Uterus (tissue), 2 donors: Measurements from ENCODE around the gene ITPRIPL1.

Experiments
- CTCF ChIP-seq, 4 experiments: fragments of 200-600 bp in 2 of 4; fragments of 450-650 bp in 2 of 4; sonication (generic) in 2 of 4; IDR thresholded peaks; one replicate each; pipeline ENCODE4 v1.5.1; 2016 to 2019; ENCODE audit warnings: antibody characterized with exemption in 4 of 4, mild to moderate bottlenecking in 2 of 4, moderate library complexity in 1 of 4
- POLR2A ChIP-seq, 2 donors: fragments of 450-650 bp; IDR thresholded peaks; one replicate each; pipeline ENCODE4 v1.6.1; 2016; ENCODE audit warnings: antibody characterized with exemption in 2 of 2, mild to moderate bottlenecking in 1 of 2, moderate library complexity in 1 of 2

GRCh38 chr2:96326990-96327820 is 2.1 kb downstream of the ITPRIPL1 start:
- no peak for TF ChIP-seq CTCF (IDR thresholded peaks at IDR 0.05)
- TF ChIP-seq POLR2A (IDR thresholded peaks at IDR 0.05), result no peak
